GM12878 (cell line): ENCODE data around the gene TTLL12. TPM values are rescaled to one million over a fixed set of nuclear protein-coding genes. Genes with fewer than 3 reads are reported as not detected.

Experiments
- BRCA1 ChIP-seq: IDR thresholded peaks from 2 replicates; pipeline ENCODE4 v1.6.1; 2011; ENCODE audit warnings: low read depth, low read length, improper control_type of control experiment
- CEBPZ ChIP-seq: fragments of 150-350 bp; IDR thresholded peaks from 2 replicates; pipeline ENCODE4 v1.6.1; 2016; ENCODE audit warnings: low read depth, low read length
- CREB1 ChIP-seq: IDR thresholded peaks from 2 replicates; pipeline ENCODE4 v1.6.1; 2012; ENCODE audit warnings: low read depth, mild to moderate bottlenecking, inconsistent platforms
- E2F4 ChIP-seq: IDR thresholded peaks from 2 replicates; pipeline ENCODE4 v1.6.1; 2012; ENCODE audit warnings: low read depth, low read length, improper control_type of control experiment
- FOXM1 ChIP-seq: IDR thresholded peaks from 2 replicates; pipeline ENCODE4 v1.6.1; 2012; ENCODE audit warnings: low read depth, mild to moderate bottlenecking, inconsistent platforms, low read length, moderate library complexity
- GATAD2B ChIP-seq: fragments of 450-650 bp; conservative IDR thresholded peaks from 2 replicates; pipeline ENCODE4 v1.6.1; 2017; ENCODE audit warnings: low read depth, mild to moderate bottlenecking, moderate library complexity
- KLF5 ChIP-seq: fragments of 450-650 bp; IDR thresholded peaks from 2 replicates; pipeline ENCODE4 v1.6.1; 2014; ENCODE audit warnings: mild to moderate bottlenecking; ENCODE audit not compliant: partially characterized antibody
- RAD51 ChIP-seq: fragments of 450-650 bp; IDR thresholded peaks from 2 replicates; pipeline ENCODE4 v1.6.1; 2016; ENCODE audit warnings: moderate library complexity, mild to moderate bottlenecking, inconsistent platforms
- SKIL ChIP-seq: fragments of 450-650 bp; IDR thresholded peaks from 2 replicates; pipeline ENCODE4 v1.6.1; 2017; ENCODE audit warnings: mild to moderate bottlenecking, low read depth, inconsistent platforms; ENCODE audit not compliant: poor library complexity, severe bottlenecking
- USF2 ChIP-seq: IDR thresholded peaks from 2 replicates; pipeline ENCODE4 v1.6.1; 2011; ENCODE audit warnings: low read depth, low read length, improper control_type of control experiment, borderline replicate concordance
- ZBTB11 ChIP-seq: fragments of 450-650 bp; formaldehyde crosslinking; IDR thresholded peaks from 2 replicates; pipeline ENCODE4 v1.5.0; 2022; ENCODE audit warnings: mild to moderate bottlenecking, missing genetic modification characterization
- ZNF592 ChIP-seq: fragments of 450-650 bp; IDR thresholded peaks from 2 replicates; pipeline ENCODE4 v1.6.1; 2017; ENCODE audit warnings: mild to moderate bottlenecking, moderate library complexity
- polyA plus RNA-seq, 11 experiments: library from polyadenylated mRNA; depleted of rRNA in 4 of 11; unstranded in 6 of 11; stranded (reverse) in 5 of 11; fragments of >200 nt; fragmentation: Nextera tagmentation in 4 of 11; fragmentation: Illumina TruSeq in 1 of 11; extraction: Ambion mirVana in 4 of 11; extraction: Trizol in 1 of 11; gene quantifications; 1 replicate in 1 of 11; 2 replicates in 10 of 11; pipeline versions ENCODE4 v1.2.1 to v1.2.3, GENCODE V29; 2011 to 2016; ENCODE audit warnings: inconsistent platforms in 2 of 11, missing spikeins in 2 of 11, low read depth in 1 of 11
- total RNA-seq, 4 experiments: library from RNA; depleted of rRNA in 3 of 4; stranded (reverse); fragments of >200 nt in 3 of 4; fragmentation: Illumina TruSeq in 1 of 4; extraction: Trizol in 1 of 4; gene quantifications; 2 replicates each; pipeline versions ENCODE4 v1.2.1 to v1.2.3, GENCODE V29; 2013 to 2021

TTLL12 gene
- total and polyA plus RNA-seq, 10 of the 15 experiments (the other 5 are each of a cell fraction or from before 2014, with no cell fraction given) = 1.00 to 89.8 (median 38.5) TPM

- TF ChIP-seq ZNF592 (no peak), GATAD2B (0 out of 2 replicates have a peak, but pooled peaks have one; percentile 17), USF2 (no peak), KLF5 (no peak), FOXM1 (no peak), RAD51 (no peak), CREB1 (no peak), CEBPZ (no peak), SKIL (no peak), BRCA1 (no peak), E2F4 (no peak), ZBTB11 (CRISPR knock-in tag) (no peak)
- TF ChIP-seq, all 136 proteins: peak for 10
Observed at GRCh38 chr22:43118953-43119458, 67.9 kb downstream of the TTLL12 start (continued).
